Calu3 (cell line): ENCODE measurements around the gene ITPR1. TPM values are rescaled to one million over a fixed set of nuclear protein-coding genes. Genes with fewer than 3 reads are reported as not detected.
"Not testable (repeated sequence)": the region's sequence is repeated elsewhere in the genome, so short reads cannot be mapped to it uniquely, and the experiment has no call there.

Experiments used
- BruUV-seq: library from RNA; stranded (reverse); fragments of 400-500 nt; replicated peaks from 2 replicates; lab custom pipeline; 2021; lab: Mats Ljungman, UMichigan
- CTCF ChIA-PET: fragments of 300-600 bp; sonication (Branson Sonifier 250); formaldehyde crosslinking; loops from one replicate; lab custom pipeline; 2022; ENCODE audit warnings: antibody characterized with exemption; lab: Charles Lee
- DNase-seq: peaks from one replicate; pipeline ENCODE4 v3.0.0; 2022
- H3K27ac Mint-ChIP-seq: one replicate; pipeline ENCODE4 v1.8.0; 2022; ENCODE audit warnings: mixed read lengths; ENCODE audit not compliant: unreplicated experiment
- H3K27me3 Mint-ChIP-seq: one replicate; pipeline ENCODE4 v1.8.0; 2022; ENCODE audit warnings: mixed read lengths; ENCODE audit not compliant: unreplicated experiment
- H3K36me3 Mint-ChIP-seq: one replicate; pipeline ENCODE4 v1.8.0; 2022; ENCODE audit warnings: mild to moderate bottlenecking, moderate library complexity, mixed read lengths; ENCODE audit not compliant: insufficient read depth, unreplicated experiment
- H3K4me1 Mint-ChIP-seq: one replicate; pipeline ENCODE4 v1.8.0; 2022; ENCODE audit warnings: mild to moderate bottlenecking, low read depth, mixed read lengths; ENCODE audit not compliant: unreplicated experiment
- H3K4me3 Mint-ChIP-seq: one replicate; pipeline ENCODE4 v1.8.0; 2022; ENCODE audit warnings: mild to moderate bottlenecking, low read depth, moderate library complexity, mixed read lengths; ENCODE audit not compliant: unreplicated experiment
- H3K9me3 Mint-ChIP-seq: one replicate; pipeline ENCODE4 v1.8.0; 2022; ENCODE audit warnings: low read depth, mixed read lengths; ENCODE audit not compliant: unreplicated experiment
- CTCF ChIP-seq: fragments of 200-600 bp; IDR thresholded peaks from one replicate; pipeline ENCODE4 v1.8.0; 2022; ENCODE audit warnings: antibody characterized with exemption; ENCODE audit not compliant: unreplicated experiment
- intact Hi-C: fragments of 100-400 bp; cut with micrococcal nuclease; formaldehyde crosslinking; loops from one replicate; pipeline ENCODE4 v1.10.0; 2022; ENCODE audit not compliant: unreplicated experiment
- total RNA-seq: library from RNA; stranded (reverse); gene quantifications from 2 replicates; pipeline ENCODE4 v1.2.3, GENCODE V29; 2022

ITPR1 gene
- total RNA-seq, 1 experiment from 2014 or later, result 4.2 TPM

GRCh38 chr3:4449043-4449805 is 43.9 kb upstream of the ITPR1 start:
- Mint-ChIP-seq H3K27me3 (no peaks in the 10 kb centered on the region), H3K27ac (no peak overlapping the region), H3K9me3 (no peaks in the 10 kb centered on the region), H3K4me3 (no peak overlapping the region), H3K36me3 (no peaks in the 10 kb centered on the region), H3K4me1 (no peaks in the 10 kb centered on the region)
- intact Hi-C loops, result no loop called here
- no peak for TF ChIP-seq CTCF
- BruUV-seq, result no TSS peak
- DNase-seq, result no peak
- CTCF ChIA-PET, result interaction anchor here (0.7 kb wide), 1 partner anchor 505 kb away, joined by 3 read pairs; no protein-coding TSS in a partner anchor

DNA sequence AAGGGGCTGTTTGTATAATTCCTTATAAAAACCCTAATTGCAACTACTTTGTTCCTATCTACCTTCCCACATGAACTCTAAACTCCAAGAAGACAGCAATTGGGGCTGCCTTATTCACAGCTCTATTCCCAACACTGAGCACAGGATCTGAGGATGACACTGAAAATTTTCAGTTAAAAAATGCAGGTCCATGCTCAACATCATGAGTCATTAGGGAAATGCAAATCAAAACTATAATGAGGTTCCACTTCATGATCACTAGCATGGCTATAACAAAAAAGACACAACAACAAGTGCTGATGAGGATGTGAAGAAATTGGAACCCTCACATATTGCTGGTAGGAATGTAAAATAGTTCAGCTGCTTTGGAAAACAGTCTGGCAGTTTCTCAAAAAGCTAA is 39.0 kb upstream of the ITPR1 start:
- H3K27ac Mint-ChIP-seq, result no peak overlapping the region
- no TSS peak for BruUV-seq

GRCh38 chr3:4456780-4457179 is 36.4 kb upstream of the ITPR1 start:
- not testable (repeated sequence) for H3K36me3 Mint-ChIP-seq

More for the DNA sequence above, 39.0 kb upstream of the ITPR1 start:
- H3K4me3 Mint-ChIP-seq, result no peak overlapping the region
- CTCF ChIA-PET, result no interaction called here
- H3K36me3 Mint-ChIP-seq, result no peaks in the 10 kb centered on the region
- no peak for TF ChIP-seq CTCF
- H3K27me3 Mint-ChIP-seq, result no peaks in the 10 kb centered on the region
- no peaks in the 10 kb centered on the region for H3K4me1 Mint-ChIP-seq
- H3K9me3 Mint-ChIP-seq, result no peaks in the 10 kb centered on the region
- intact Hi-C loops, result no loop called here
- no peak for DNase-seq

GRCh38 chr3:4458961-4459360 is 34.2 kb upstream of the ITPR1 start:
- BruUV-seq, result no TSS peak
- Mint-ChIP-seq H3K4me1 (no peaks in the 10 kb centered on the region), H3K27me3 (no peaks in the 10 kb centered on the region), H3K27ac (no peak overlapping the region), H3K36me3 (no peaks in the 10 kb centered on the region), H3K9me3 (no peaks in the 10 kb centered on the region), H3K4me3 (no peak overlapping the region)
- intact Hi-C loops, result no loop called here
- TF ChIP-seq CTCF, result no peak
- DNase-seq, result no peak
- CTCF ChIA-PET, result no interaction called here

More at GRCh38 chr3:4456780-4457179, 36.4 kb upstream of the ITPR1 start:
- H3K4me1 Mint-ChIP-seq, DNase-seq, H3K27me3 Mint-ChIP-seq, CTCF ChIA-PET, intact Hi-C loops, H3K9me3 Mint-ChIP-seq, H3K4me3 Mint-ChIP-seq, BruUV-seq, H3K27ac Mint-ChIP-seq: not testable (repeated sequence)

DNA sequence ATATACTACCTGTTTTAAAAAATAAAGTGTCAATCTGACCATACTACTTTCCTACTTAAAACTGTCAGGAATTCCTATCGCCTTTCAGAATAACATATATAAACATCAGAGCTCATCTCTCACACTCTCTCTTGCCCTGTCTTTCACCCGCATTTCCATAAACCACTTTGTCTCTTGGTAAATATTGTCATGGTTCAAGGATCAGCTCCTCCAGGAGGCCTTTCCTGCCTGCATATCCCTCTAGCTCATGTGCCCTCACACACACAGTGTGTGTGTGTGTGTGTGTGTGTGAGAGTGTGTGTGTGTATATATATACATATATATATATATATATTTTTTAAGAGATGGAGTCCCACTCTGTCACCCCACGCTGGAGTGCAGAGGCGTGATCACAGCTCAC is 32.8 kb upstream of the ITPR1 start:
- no peak for DNase-seq
- no peak for TF ChIP-seq CTCF
- Mint-ChIP-seq H3K4me3 (no peak overlapping the region), H3K27me3 (no peaks in the 10 kb centered on the region), H3K9me3 (no peaks in the 10 kb centered on the region), H3K36me3 (peaks cover 1% of the 10 kb centered on the region), H3K27ac (no peak overlapping the region), H3K4me1 (no peaks in the 10 kb centered on the region)
- CTCF ChIA-PET, result no interaction called here
- no TSS peak for BruUV-seq
- intact Hi-C loops, result no loop called here
